ENCODE measurements around the gene APEH. TPM values are rescaled to one million over a fixed set of nuclear protein-coding genes. Genes with fewer than 3 reads are reported as not detected.

APEH gene
- total and polyA plus RNA-seq, 10 of the 15 experiments (the other 5 are each of a cell fraction or from before 2014, with no cell fraction given), result 74.4 to 214 (median 131) TPM

- TF ChIP-seq PAX5 (IDR thresholded peaks at IDR 0.05; ENCODE audit: borderline replicate concordance, low read depth, low read length), result no peak
- peak in 1 of 2 experiments; percentile 63; a peak in 2 of 3 replicates for TF ChIP-seq EGR1 (IDR thresholded peaks at IDR 0.05; ENCODE audit: borderline replicate concordance in 1 of 2, low read depth in 2 of 2, low read length in 2 of 2)
- no peak for TF ChIP-seq SUZ12 (IDR thresholded peaks at IDR 0.05; ENCODE audit: unreplicated experiment)
- no peak for TF ChIP-seq RFX5 (IDR thresholded peaks at IDR 0.05; ENCODE audit: low read depth, low read length)
- no peak for TF ChIP-seq FOXK2 (IDR thresholded peaks at IDR 0.05)
- no peak for TF ChIP-seq TARDBP (IDR thresholded peaks at IDR 0.05; ENCODE audit: borderline replicate concordance)
- no peak for TF ChIP-seq KDM1A (IDR thresholded peaks at IDR 0.05; ENCODE audit: borderline replicate concordance)
- no peak for TF ChIP-seq PKNOX1 (IDR thresholded peaks at IDR 0.05)
- no peak for TF ChIP-seq ZBED1 (IDR thresholded peaks at IDR 0.05; ENCODE audit: borderline replicate concordance)
- TF ChIP-seq HDAC2 (IDR thresholded peaks at IDR 0.05), result no peak
- TF ChIP-seq RB1 (IDR thresholded peaks at IDR 0.05; ENCODE audit: borderline replicate concordance), result no peak
- peak; percentile 44; the same call in 1 of the 2 replicates for TF ChIP-seq YY1 (IDR thresholded peaks at IDR 0.05; ENCODE audit: low read depth, low read length)
- TF ChIP-seq HDGF (IDR thresholded peaks at IDR 0.05), result 0 out of 2 replicates have a peak, but pooled peaks have one; percentile 64
- no peak for TF ChIP-seq MTA3 (IDR thresholded peaks at IDR 0.05; ENCODE audit: borderline replicate concordance, low read length)
- no peak for TF ChIP-seq ZNF592 (IDR thresholded peaks at IDR 0.05)
- TF ChIP-seq CTCF (IDR thresholded peaks at IDR 0.05 in 2 of 3, conservative IDR thresholded peaks at IDR 0.05 in 1 of 3; ENCODE audit: control insufficient read depth in 2 of 3, extremely low read depth in 1 of 3, insufficient read depth in 1 of 3, low read depth in 3 of 3, low read length in 3 of 3), result peak; percentile 85 to 96 (median 90); a peak in 5 of 6 replicates
- TF ChIP-seq MAX (IDR thresholded peaks at IDR 0.05; ENCODE audit: low read depth, low read length), result no peak
- TF ChIP-seq ZNF24 (IDR thresholded peaks at IDR 0.05), result no peak
- no peak for TF ChIP-seq EZH2 (IDR thresholded peaks at IDR 0.05; ENCODE audit: borderline replicate concordance, control insufficient read depth, low read depth, low read length)
- no peak for TF ChIP-seq PML (IDR thresholded peaks at IDR 0.05; ENCODE audit: low read length)
- TF ChIP-seq TBL1XR1 (IDR thresholded peaks at IDR 0.05; ENCODE audit: low read depth, low read length), result no peak
- peak; percentile 71 for TF ChIP-seq RAD21 (IDR thresholded peaks at IDR 0.05; ENCODE audit: insufficient read depth, low read depth, low read length)
These were observed 29.3 kb downstream of the APEH start (continued) for GRCh38 chr3:49703443-49703927.

Data from GM12878 (cell line).